Left ventricle myocardium inferior (tissue), 1 donor: Measurements from ENCODE around the gene PCDHB10. TPM values are rescaled to one million over a fixed set of nuclear protein-coding genes. Genes with fewer than 3 reads are reported as not detected.
A peak's percentile ranks its signal among the peaks of the same experiment; 100 is the strongest.
"Not testable (repeated sequence)": the region's sequence is repeated elsewhere in the genome, so short reads cannot be mapped to it uniquely, and the experiment has no call there.

Source experiments
- DNase-seq: peaks from one replicate; pipeline ENCODE4 v3.0.0-alpha.2; 2020
- H3K27ac ChIP-seq: fragments of 200-600 bp; replicated peaks from 2 replicates; pipeline ENCODE4 v1.8.0; 2021
- H3K27me3 ChIP-seq: fragments of 200-600 bp; 2 replicates; pipeline ENCODE4 v1.8.0; 2021; ENCODE audit warnings: low read depth
- H3K36me3 ChIP-seq: fragments of 200-600 bp; 2 replicates; pipeline ENCODE4 v1.8.0; 2021
- H3K4me1 ChIP-seq: fragments of 200-600 bp; 2 replicates; pipeline ENCODE4 v1.8.0; 2021
- H3K4me3 ChIP-seq: fragments of 200-600 bp; 2 replicates; pipeline ENCODE4 v1.8.0; 2021; ENCODE audit warnings: mild to moderate bottlenecking, moderate library complexity
- H3K9me3 ChIP-seq: fragments of 200-600 bp; replicated peaks from 2 replicates; pipeline ENCODE4 v1.8.0; 2021
- CTCF ChIP-seq: fragments of 200-600 bp; IDR thresholded peaks from 2 replicates; pipeline ENCODE4 v1.8.0; 2021; ENCODE audit warnings: antibody characterized with exemption, mild to moderate bottlenecking, borderline replicate concordance
- intact Hi-C: fragments of 100-400 bp; cut with micrococcal nuclease; formaldehyde crosslinking; loops from one replicate; pipeline ENCODE4 v1.11.0; 2022
- total RNA-seq: library from RNA; stranded (reverse); fragmentation: NEBNext Ultra II Directional; extraction: Animal tissue kit (Norgen Biotek cat#: 25700); gene quantifications from one replicate; pipeline ENCODE4 v1.2.1, GENCODE V29; 2021
- donor health status: DM: no; HTN: yes; CAD: no; lungs with severe emphysema.

Gene PCDHB10
- total RNA-seq, 1 donor from 2014 or later, result 0.63 TPM

DNA sequence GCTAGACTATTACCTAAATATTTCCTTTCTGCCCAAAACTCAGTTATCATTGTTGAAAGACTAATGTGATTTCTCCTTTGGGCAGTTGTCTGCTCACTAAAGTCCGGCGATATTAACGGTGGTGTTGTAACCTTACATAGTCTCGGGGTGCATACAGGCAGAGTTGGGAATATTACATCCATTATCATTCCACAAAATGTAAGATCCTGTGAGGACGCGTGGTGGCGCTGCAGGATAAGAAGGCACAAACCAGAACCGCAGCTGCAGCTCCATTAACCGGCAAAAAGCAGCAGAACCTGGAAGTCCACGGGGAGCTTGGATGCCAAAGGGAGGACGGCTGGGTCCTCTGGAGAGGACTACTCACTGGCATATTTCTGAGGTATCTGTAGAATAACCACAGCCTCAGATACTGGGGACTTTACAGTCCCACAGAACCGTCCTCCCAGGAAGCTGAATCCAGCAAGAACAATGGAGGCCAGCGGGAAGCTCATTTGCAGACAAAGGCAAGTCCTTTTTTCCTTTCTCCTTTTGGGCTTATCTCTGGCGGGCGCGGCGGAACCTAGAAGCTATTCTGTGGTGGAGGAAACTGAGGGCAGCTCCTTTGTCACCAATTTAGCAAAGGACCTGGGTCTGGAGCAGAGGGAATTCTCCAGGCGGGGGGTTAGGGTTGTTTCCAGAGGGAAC, 21.6 kb downstream of the PCDHB10 start, which contains the start of gene PCDHB13:
Gene PCDHB13 (plus strand): TSS at position 264 of the 684 bp plus-strand sequence. CDS start 205 bp downstream, at position 469.
- Histone ChIP-seq H3K36me3 (peaks cover 21% of the 10 kb centered on the region), H3K9me3 (peaks cover 92% of the 10 kb centered on the region), H3K4me3 (peak within 1 kb of the TSS; percentile 56), H3K27me3 (peaks cover 30% of the 10 kb centered on the region), H3K27ac (peak within 1 kb of the TSS; percentile 31)
- intact Hi-C loops, H3K4me1 ChIP-seq: not testable (repeated sequence)
- peak; percentile 71 for DNase-seq
- peak; percentile 61 for TF ChIP-seq CTCF

DNA sequence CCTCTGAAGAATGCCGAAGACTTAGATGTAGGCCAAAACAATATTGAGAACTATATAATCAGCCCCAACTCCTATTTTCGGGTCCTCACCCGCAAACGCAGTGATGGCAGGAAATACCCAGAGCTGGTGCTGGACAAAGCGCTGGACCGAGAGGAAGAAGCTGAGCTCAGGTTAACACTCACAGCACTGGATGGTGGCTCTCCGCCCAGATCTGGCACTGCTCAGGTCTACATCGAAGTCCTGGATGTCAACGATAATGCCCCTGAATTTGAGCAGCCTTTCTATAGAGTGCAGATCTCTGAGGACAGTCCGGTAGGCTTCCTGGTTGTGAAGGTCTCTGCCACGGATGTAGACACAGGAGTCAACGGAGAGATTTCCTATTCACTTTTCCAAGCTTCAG, 22.4 kb downstream of the PCDHB10 start:
- DNase-seq, H3K27ac ChIP-seq, intact Hi-C loops, H3K4me1 ChIP-seq: not testable (repeated sequence)
- peak overlapping the region; percentile 37 for H3K4me3 ChIP-seq
- H3K9me3 ChIP-seq, result peaks cover 92% of the 10 kb centered on the region
- H3K27me3 ChIP-seq, result peaks cover 22% of the 10 kb centered on the region
- H3K36me3 ChIP-seq, result peaks cover 28% of the 10 kb centered on the region

DNA sequence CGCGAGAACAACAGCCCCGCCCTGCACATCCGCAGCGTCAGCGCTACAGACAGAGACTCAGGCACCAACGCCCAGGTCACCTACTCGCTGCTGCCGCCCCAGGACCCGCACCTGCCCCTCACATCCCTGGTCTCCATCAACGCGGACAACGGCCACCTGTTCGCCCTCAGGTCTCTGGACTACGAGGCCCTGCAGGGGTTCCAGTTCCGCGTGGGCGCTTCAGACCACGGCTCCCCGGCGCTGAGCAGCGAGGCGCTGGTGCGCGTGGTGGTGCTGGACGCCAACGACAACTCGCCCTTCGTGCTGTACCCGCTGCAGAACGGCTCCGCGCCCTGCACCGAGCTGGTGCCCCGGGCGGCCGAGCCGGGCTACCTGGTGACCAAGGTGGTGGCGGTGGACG, 23.4 kb downstream of the PCDHB10 start:
- H3K27ac ChIP-seq, DNase-seq, H3K4me1 ChIP-seq, intact Hi-C loops, H3K4me3 ChIP-seq: not testable (repeated sequence)
- peaks cover 92% of the 10 kb centered on the region for H3K9me3 ChIP-seq
- peaks cover 13% of the 10 kb centered on the region for H3K27me3 ChIP-seq
- H3K36me3 ChIP-seq, result peaks cover 35% of the 10 kb centered on the region

DNA sequence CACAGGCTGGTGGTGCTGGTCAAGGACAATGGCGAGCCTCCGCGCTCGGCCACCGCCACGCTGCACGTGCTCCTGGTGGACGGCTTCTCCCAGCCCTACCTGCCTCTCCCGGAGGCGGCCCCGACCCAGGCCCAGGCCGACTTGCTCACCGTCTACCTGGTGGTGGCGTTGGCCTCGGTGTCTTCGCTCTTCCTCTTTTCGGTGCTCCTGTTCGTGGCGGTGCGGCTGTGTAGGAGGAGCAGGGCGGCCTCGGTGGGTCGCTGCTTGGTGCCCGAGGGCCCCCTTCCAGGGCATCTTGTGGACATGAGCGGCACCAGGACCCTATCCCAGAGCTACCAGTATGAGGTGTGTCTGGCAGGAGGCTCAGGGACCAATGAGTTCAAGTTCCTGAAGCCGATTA, 23.9 kb downstream of the PCDHB10 start:
- H3K9me3 ChIP-seq, result peaks cover 94% of the 10 kb centered on the region
- H3K27me3 ChIP-seq, H3K4me1 ChIP-seq, intact Hi-C loops, DNase-seq, H3K4me3 ChIP-seq, H3K27ac ChIP-seq: not testable (repeated sequence)
- peaks cover 40% of the 10 kb centered on the region for H3K36me3 ChIP-seq

DNA sequence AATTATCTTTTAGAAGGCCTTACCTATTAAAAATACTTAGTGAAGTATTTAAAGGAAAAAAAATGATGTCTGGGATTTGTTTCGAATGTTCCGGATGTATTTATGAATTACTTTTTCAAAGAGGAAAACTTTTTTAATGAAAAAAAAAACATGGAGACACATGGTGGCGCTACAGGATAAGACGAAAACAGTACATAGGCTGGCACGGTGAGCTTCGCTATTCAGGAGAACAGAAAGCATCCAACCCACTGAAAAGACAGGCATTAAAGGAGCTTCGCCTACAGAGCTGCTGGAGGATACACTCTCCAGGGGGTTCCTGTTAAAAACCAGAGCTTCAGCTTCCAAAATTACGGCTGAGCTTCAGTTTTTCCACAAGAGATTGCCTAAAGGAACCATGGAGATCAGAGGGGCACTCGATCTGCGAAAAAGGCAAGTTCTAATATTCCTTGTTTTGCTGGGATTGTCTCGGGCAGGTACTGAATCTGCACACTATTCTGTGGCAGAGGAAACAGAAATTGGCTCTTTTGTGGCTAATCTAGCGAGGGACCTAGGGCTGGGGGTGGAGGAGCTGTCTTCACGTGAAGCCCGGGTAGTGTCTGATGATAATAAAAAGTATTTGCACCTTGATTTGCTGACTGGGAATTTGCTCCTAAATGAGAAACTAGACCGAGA, 31.1 kb downstream of the PCDHB10 start, which contains the start of gene PCDHB14:
Gene PCDHB14 (plus strand): TSS at position 232 of the 672 bp plus-strand sequence. CDS start 163 bp downstream, at position 395.
- no peaks in the 10 kb centered on the region for H3K4me1 ChIP-seq
- no peaks in the 10 kb centered on the region for H3K27me3 ChIP-seq
- TF ChIP-seq CTCF, result no peak
- H3K36me3 ChIP-seq, result peaks cover 38% of the 10 kb centered on the region
- no peak for DNase-seq
- peaks cover 99% of the 10 kb centered on the region for H3K9me3 ChIP-seq
- intact Hi-C loops, result no loop called here
- peak within 1 kb of the TSS; percentile 47 for H3K4me3 ChIP-seq
- no peak within 1 kb of the TSS for H3K27ac ChIP-seq

- H3K4me1 ChIP-seq, DNase-seq, H3K27me3 ChIP-seq, H3K4me3 ChIP-seq, intact Hi-C loops, H3K27ac ChIP-seq: not testable (repeated sequence)
- H3K36me3 ChIP-seq, result peaks cover 25% of the 10 kb centered on the region
- peaks cover 95% of the 10 kb centered on the region for H3K9me3 ChIP-seq
These were observed 32.7 kb downstream of the PCDHB10 start for GRCh38 chr5:141224844-141225243.

GRCh38 chr5:141225421-141225820, 33.3 kb downstream of the PCDHB10 start:
- H3K4me1 ChIP-seq, H3K27ac ChIP-seq, DNase-seq, H3K27me3 ChIP-seq, H3K4me3 ChIP-seq, intact Hi-C loops: not testable (repeated sequence)
- Histone ChIP-seq H3K36me3 (peaks cover 20% of the 10 kb centered on the region), H3K9me3 (peaks cover 94% of the 10 kb centered on the region)

DNA sequence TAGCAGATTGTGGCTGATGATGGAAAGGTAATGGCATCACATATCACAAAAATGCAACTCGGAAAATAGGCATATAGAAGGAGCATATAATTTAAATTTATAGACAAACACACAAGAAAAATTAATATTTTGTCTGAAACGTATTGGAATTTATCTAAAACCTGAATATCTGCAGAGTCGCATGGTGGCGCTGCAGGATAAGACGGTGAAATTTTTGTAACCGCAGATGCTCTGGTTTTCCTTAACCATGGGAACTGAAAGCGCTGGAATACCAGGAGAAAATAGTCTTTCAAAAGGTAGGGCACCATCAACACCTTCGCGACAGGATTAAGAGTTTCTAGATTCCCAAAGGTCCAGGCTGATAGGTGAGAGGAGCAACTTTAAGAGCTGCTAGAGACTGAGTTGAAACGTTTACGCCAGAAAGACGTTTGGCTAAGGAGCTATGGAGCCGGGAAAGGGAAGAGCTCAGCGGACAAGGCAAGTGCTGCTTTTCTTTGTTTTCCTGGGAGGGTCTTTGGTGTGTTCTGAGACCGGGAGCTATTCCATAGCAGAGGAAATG, 42.0 kb downstream of the PCDHB10 start:
- H3K9me3 ChIP-seq, result peaks cover 95% of the 10 kb centered on the region
- no peak for DNase-seq
- peaks cover 11% of the 10 kb centered on the region for H3K36me3 ChIP-seq
- peak; percentile 30 for TF ChIP-seq CTCF
- intact Hi-C loops, result no loop called here
- H3K27me3 ChIP-seq, result peaks cover 22% of the 10 kb centered on the region
- H3K4me3 ChIP-seq, result peak overlapping the region; percentile 49
- H3K4me1 ChIP-seq, result no peaks in the 10 kb centered on the region
- H3K27ac ChIP-seq, result no peak overlapping the region

GRCh38 chr5:141235922-141236321, 43.8 kb downstream of the PCDHB10 start:
- Histone ChIP-seq H3K9me3 (peaks cover 99% of the 10 kb centered on the region), H3K27me3 (peaks cover 23% of the 10 kb centered on the region)
- H3K4me1 ChIP-seq, H3K36me3 ChIP-seq, H3K4me3 ChIP-seq, H3K27ac ChIP-seq, DNase-seq, intact Hi-C loops: not testable (repeated sequence)
